Measurements from ENCODE around the gene FA2H. TPM values are rescaled to one million over a fixed set of nuclear protein-coding genes. Genes with fewer than 3 reads are reported as not detected.

FA2H gene
- total and polyA plus RNA-seq, 2 of the 13 experiments (the other 11 are each of a cell fraction or from before 2014, with no cell fraction given) = 0.20 TPM; not detected in 1

DNA sequence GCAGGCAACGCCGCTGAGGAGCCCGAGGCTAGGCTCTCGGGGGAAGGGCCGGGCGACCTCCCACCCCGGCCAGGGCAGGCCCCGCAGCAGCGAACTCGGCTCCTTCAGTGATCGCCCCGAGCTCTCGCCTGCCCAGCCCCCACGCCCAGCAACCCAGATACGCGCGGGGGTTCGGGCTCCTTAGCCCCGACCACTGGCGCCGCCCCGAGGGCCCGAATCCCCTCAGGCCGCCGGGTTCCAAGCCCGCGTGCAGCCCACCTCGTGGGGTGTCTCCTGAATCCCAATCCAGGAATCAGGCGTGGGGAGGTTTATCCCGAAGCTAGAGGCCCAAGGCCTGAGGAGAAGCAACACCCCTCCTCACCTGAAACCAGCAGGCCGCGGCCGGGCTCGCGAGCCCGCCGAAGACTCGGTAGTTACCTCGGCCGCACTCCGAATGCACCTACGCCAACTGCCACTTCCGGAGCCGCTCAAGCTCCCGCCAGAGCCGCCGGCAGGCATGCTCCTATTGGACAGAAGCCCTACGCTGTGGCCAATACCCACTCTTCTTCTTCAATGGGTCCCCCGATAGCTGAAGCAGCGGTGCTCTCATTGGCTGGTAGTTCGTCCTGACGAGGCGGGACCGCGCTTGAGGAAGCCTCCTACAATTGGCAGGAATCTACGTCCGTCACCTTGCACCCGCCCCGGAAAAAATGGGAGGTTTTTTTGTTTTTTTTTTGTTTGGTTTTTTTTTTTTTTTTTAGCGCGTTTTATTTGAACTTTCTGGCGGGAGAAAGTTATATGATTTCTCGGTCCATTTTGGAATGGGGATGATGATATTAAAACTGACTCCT, 108.0 kb downstream of the FA2H start, which contains the start of gene RFWD3 (continued):
- TF ChIP-seq, protein P1, sequence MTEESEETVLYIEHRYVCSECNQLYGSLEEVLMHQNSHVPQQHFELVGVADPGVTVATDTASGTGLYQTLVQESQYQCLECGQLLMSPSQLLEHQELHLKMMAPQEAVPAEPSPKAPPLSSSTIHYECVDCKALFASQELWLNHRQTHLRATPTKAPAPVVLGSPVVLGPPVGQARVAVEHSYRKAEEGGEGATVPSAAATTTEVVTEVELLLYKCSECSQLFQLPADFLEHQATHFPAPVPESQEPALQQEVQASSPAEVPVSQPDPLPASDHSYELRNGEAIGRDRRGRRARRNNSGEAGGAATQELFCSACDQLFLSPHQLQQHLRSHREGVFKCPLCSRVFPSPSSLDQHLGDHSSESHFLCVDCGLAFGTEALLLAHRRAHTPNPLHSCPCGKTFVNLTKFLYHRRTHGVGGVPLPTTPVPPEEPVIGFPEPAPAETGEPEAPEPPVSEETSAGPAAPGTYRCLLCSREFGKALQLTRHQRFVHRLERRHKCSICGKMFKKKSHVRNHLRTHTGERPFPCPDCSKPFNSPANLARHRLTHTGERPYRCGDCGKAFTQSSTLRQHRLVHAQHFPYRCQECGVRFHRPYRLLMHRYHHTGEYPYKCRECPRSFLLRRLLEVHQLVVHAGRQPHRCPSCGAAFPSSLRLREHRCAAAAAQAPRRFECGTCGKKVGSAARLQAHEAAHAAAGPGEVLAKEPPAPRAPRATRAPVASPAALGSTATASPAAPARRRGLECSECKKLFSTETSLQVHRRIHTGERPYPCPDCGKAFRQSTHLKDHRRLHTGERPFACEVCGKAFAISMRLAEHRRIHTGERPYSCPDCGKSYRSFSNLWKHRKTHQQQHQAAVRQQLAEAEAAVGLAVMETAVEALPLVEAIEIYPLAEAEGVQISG (CRISPR knock-in tag; IDR thresholded peaks at IDR 0.05) = peak; percentile 84
- TF ChIP-seq ZFYVE20 (CRISPR knock-in tag; IDR thresholded peaks at IDR 0.05; ENCODE audit: borderline replicate concordance, low read depth) (0 out of 2 replicates have a peak, but pooled peaks have one; percentile 62), KAT8 (CRISPR knock-in tag; IDR thresholded peaks at IDR 0.05) (peak; percentile 97), MED8 (CRISPR knock-in tag; IDR thresholded peaks at IDR 0.05; ENCODE audit: insufficient replicate concordance) (peak; percentile 77), HMG20A (CRISPR knock-in tag; IDR thresholded peaks at IDR 0.05; ENCODE audit: borderline replicate concordance) (no peak), SOX13 (IDR thresholded peaks at IDR 0.05) (no peak), SOX13 (CRISPR knock-in tag; conservative IDR thresholded peaks at IDR 0.05 in 1 of 2, IDR thresholded peaks at IDR 0.05 in 1 of 2) (peak in 1 of 2 experiments; percentile 22; a peak in 1 of 4 replicates), ZNF749 (CRISPR knock-in tag; IDR thresholded peaks at IDR 0.05; ENCODE audit: borderline replicate concordance) (peak; percentile 91; the same call in 1 of the 2 replicates), TBX2 (CRISPR knock-in tag; IDR thresholded peaks at IDR 0.05; ENCODE audit: borderline replicate concordance) (peak; percentile 71), DR1 (CRISPR knock-in tag; IDR thresholded peaks at IDR 0.05) (peak; percentile 74), SALL1 (CRISPR knock-in tag; IDR thresholded peaks at IDR 0.05) (peak; percentile 83; the same call in 1 of the 2 replicates), RFX5 (IDR thresholded peaks at IDR 0.05; ENCODE audit: low read depth, low read length) (peak; percentile 58; the same call in 1 of the 2 replicates), PAX8 (CRISPR knock-in tag; IDR thresholded peaks at IDR 0.05; ENCODE audit: borderline replicate concordance) (peak; percentile 81; the same call in 1 of the 2 replicates)
- TF ChIP-seq, protein P2, sequence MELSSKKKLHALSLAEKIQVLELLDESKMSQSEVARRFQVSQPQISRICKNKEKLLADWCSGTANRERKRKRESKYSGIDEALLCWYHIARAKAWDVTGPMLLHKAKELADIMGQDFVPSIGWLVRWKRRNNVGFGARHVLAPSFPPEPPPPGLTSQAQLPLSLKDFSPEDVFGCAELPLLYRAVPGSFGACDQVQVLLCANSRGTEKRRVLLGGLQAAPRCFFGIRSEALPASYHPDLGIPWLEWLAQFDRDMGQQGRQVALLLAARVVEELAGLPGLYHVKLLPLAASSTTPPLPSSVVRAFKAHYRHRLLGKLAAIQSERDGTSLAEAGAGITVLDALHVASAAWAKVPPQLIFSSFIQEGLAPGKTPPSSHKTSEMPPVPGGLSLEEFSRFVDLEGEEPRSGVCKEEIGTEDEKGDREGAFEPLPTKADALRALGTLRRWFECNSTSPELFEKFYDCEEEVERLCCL (CRISPR knock-in tag; IDR thresholded peaks at IDR 0.05; ENCODE audit: borderline replicate concordance) = peak; percentile 77; the same call in 1 of the 2 replicates
- TF ChIP-seq, protein P3, sequence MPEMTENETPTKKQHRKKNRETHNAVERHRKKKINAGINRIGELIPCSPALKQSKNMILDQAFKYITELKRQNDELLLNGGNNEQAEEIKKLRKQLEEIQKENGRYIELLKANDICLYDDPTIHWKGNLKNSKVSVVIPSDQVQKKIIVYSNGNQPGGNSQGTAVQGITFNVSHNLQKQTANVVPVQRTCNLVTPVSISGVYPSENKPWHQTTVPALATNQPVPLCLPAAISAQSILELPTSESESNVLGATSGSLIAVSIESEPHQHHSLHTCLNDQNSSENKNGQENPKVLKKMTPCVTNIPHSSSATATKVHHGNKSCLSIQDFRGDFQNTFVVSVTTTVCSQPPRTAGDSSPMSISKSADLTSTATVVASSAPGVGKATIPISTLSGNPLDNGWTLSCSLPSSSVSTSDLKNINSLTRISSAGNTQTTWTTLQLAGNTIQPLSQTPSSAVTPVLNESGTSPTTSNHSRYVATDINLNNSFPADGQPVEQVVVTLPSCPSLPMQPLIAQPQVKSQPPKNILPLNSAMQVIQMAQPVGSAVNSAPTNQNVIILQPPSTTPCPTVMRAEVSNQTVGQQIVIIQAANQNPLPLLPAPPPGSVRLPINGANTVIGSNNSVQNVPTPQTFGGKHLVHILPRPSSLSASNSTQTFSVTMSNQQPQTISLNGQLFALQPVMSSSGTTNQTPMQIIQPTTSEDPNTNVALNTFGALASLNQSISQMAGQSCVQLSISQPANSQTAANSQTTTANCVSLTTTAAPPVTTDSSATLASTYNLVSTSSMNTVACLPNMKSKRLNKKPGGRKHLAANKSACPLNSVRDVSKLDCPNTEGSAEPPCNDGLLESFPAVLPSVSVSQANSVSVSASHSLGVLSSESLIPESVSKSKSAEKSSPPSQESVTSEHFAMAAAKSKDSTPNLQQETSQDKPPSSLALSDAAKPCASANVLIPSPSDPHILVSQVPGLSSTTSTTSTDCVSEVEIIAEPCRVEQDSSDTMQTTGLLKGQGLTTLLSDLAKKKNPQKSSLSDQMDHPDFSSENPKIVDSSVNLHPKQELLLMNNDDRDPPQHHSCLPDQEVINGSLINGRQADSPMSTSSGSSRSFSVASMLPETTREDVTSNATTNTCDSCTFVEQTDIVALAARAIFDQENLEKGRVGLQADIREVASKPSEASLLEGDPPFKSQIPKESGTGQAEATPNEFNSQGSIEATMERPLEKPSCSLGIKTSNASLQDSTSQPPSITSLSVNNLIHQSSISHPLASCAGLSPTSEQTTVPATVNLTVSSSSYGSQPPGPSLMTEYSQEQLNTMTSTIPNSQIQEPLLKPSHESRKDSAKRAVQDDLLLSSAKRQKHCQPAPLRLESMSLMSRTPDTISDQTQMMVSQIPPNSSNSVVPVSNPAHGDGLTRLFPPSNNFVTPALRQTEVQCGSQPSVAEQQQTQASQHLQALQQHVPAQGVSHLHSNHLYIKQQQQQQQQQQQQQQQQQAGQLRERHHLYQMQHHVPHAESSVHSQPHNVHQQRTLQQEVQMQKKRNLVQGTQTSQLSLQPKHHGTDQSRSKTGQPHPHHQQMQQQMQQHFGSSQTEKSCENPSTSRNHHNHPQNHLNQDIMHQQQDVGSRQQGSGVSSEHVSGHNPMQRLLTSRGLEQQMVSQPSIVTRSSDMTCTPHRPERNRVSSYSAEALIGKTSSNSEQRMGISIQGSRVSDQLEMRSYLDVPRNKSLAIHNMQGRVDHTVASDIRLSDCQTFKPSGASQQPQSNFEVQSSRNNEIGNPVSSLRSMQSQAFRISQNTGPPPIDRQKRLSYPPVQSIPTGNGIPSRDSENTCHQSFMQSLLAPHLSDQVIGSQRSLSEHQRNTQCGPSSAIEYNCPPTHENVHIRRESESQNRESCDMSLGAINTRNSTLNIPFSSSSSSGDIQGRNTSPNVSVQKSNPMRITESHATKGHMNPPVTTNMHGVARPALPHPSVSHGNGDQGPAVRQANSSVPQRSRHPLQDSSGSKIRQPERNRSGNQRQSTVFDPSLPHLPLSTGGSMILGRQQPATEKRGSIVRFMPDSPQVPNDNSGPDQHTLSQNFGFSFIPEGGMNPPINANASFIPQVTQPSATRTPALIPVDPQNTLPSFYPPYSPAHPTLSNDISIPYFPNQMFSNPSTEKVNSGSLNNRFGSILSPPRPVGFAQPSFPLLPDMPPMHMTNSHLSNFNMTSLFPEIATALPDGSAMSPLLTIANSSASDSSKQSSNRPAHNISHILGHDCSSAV (CRISPR knock-in tag; IDR thresholded peaks at IDR 0.05; ENCODE audit: borderline replicate concordance) = 0 out of 2 replicates have a peak, but pooled peaks have one; percentile 37
